IMR-90 (cell line): ENCODE results near the gene CDKN2B-AS1. TPM values are rescaled to one million over a fixed set of nuclear protein-coding genes. Genes with fewer than 3 reads are reported as not detected.

Source experiments
- ATAC-seq: fragments of 200-7000 bp; cut with Tn5 transposase; 2 replicates; pipeline ENCODE4 v1.9.1; 2020; ENCODE audit warnings: low read depth, mild to moderate bottlenecking, moderate library complexity
- BruUV-seq: library from RNA; stranded (reverse); fragments of 400-500 nt; replicated peaks from 2 replicates; lab custom pipeline; 2021; lab: Mats Ljungman, UMichigan
- CTCF ChIA-PET: fragments of 300-600 bp; formaldehyde crosslinking; extraction: SDS; loops from one replicate; lab custom pipeline; 2021; ENCODE audit warnings: antibody characterized with exemption; lab: Yijun Ruan, JAX
- POLR2A ChIA-PET: fragments of 300-600 bp; sonication (Branson Sonifier 250); formaldehyde crosslinking; loops from one replicate; lab custom pipeline; 2022; ENCODE audit warnings: antibody characterized with exemption; ENCODE audit not compliant: unreplicated experiment; lab: Charles Lee
- DNase-seq: peaks from one replicate; pipeline ENCODE4 v3.0.0; 2013
- H2AFZ ChIP-seq: replicated peaks from 2 replicates; pipeline ENCODE3; 2013; ENCODE audit warnings: low read length, mild to moderate bottlenecking; ENCODE audit not compliant: poor library complexity
- H2AK5ac ChIP-seq: 2 replicates; pipeline ENCODE4 v1.6.1; 2013; ENCODE audit warnings: low read depth, low read length, inconsistent platforms
- H2AK9ac ChIP-seq: replicated peaks from 2 replicates; pipeline ENCODE3; 2013; ENCODE audit warnings: mild to moderate bottlenecking, low read depth, low read length, moderate library complexity; ENCODE audit not compliant: poor library complexity
- H2BK120ac ChIP-seq: 2 replicates; pipeline ENCODE4 v1.6.1; 2013; ENCODE audit warnings: low read depth, low read length, inconsistent platforms
- H2BK15ac ChIP-seq: 3 replicates; pipeline ENCODE4 v1.6.1; 2013; ENCODE audit warnings: low read depth, low read length, inconsistent platforms
- H2BK20ac ChIP-seq: 2 replicates; pipeline ENCODE4 v1.6.1; 2013; ENCODE audit warnings: low read depth, mild to moderate bottlenecking, inconsistent platforms, low read length, moderate library complexity
- H2BK5ac ChIP-seq: 2 replicates; pipeline ENCODE4 v1.6.1; 2013; ENCODE audit warnings: mild to moderate bottlenecking, low read depth, low read length, inconsistent platforms; ENCODE audit not compliant: poor library complexity, severe bottlenecking
- H3K14ac ChIP-seq: replicated peaks from 2 replicates; pipeline ENCODE4 v1.6.1; 2013; ENCODE audit warnings: low read depth, low read length, inconsistent platforms
- H3K18ac ChIP-seq: 2 replicates; pipeline ENCODE4 v1.6.1; 2013; ENCODE audit warnings: low read depth, low read length, control low read depth
- H3K23ac ChIP-seq: 2 replicates; pipeline ENCODE4 v1.6.1; 2013; ENCODE audit warnings: low read depth, low read length, inconsistent platforms
- H3K27ac ChIP-seq: 2 replicates; pipeline ENCODE4 v1.5.1; 2013; ENCODE audit warnings: mild to moderate bottlenecking, control low read depth, low read length; ENCODE audit not compliant: insufficient read depth
- H3K27me3 ChIP-seq: 2 replicates; pipeline ENCODE4 v1.6.1; 2013; ENCODE audit warnings: low read length; ENCODE audit not compliant: control insufficient read depth, insufficient read depth
- H3K36me3 ChIP-seq: 2 replicates; pipeline ENCODE4 v1.6.1; 2013; ENCODE audit warnings: low read length, mixed read lengths; ENCODE audit not compliant: control insufficient read depth, insufficient read depth
- H3K4ac ChIP-seq: 2 replicates; pipeline ENCODE4 v1.6.1; 2013; ENCODE audit warnings: low read depth, low read length, inconsistent platforms
- H3K4me1 ChIP-seq: 2 replicates; pipeline ENCODE4 v1.6.1; 2013; ENCODE audit warnings: low read length, mixed read lengths; ENCODE audit not compliant: control insufficient read depth, insufficient read depth
- H3K4me2 ChIP-seq: 2 replicates; pipeline ENCODE4 v1.6.1; 2013; ENCODE audit warnings: low read depth, mild to moderate bottlenecking, control low read depth, low read length, moderate library complexity
- H3K4me3 ChIP-seq: 2 replicates; pipeline ENCODE4 v1.5.1; 2013; ENCODE audit warnings: low read depth, mild to moderate bottlenecking, control low read depth, low read length, moderate library complexity; ENCODE audit not compliant: insufficient read depth
- H3K56ac ChIP-seq: 2 replicates; pipeline ENCODE4 v1.6.1; 2013; ENCODE audit warnings: low read length, inconsistent platforms; ENCODE audit not compliant: insufficient read depth; ENCODE audit errors: extremely low read depth
- H3K79me1 ChIP-seq, 2 experiments: 2 replicates each; pipeline ENCODE4 v1.6.1; 2013; ENCODE audit warnings: low read length in 2 of 2, inconsistent platforms in 1 of 2, low read depth in 1 of 2
- H3K9ac ChIP-seq: 2 replicates; pipeline ENCODE4 v1.6.1; 2013; ENCODE audit warnings: low read depth, low read length, control low read depth
- H3K9me1 ChIP-seq: 2 replicates; pipeline ENCODE4 v1.6.1; 2013; ENCODE audit warnings: low read length, inconsistent platforms; ENCODE audit not compliant: insufficient read depth
- H3K9me3 ChIP-seq: 2 replicates; pipeline ENCODE4 v1.6.1; 2013; ENCODE audit warnings: low read length; ENCODE audit not compliant: control insufficient read depth, insufficient read depth
- H4K20me1 ChIP-seq: 2 replicates; pipeline ENCODE4 v1.6.1; 2013; ENCODE audit warnings: low read length, inconsistent platforms; ENCODE audit not compliant: insufficient read depth
- H4K5ac ChIP-seq: 2 replicates; pipeline ENCODE4 v1.6.1; 2013; ENCODE audit warnings: mild to moderate bottlenecking, low read depth, low read length, control low read depth
- H4K8ac ChIP-seq, 2 experiments: 2 replicates each; pipeline ENCODE4 v1.6.1; 2013; ENCODE audit warnings: low read depth in 2 of 2, low read length in 2 of 2, control low read depth in 1 of 2, inconsistent platforms in 1 of 2
- H4K91ac ChIP-seq: 2 replicates; pipeline ENCODE4 v1.6.1; 2013; ENCODE audit warnings: low read depth, low read length, inconsistent platforms; ENCODE audit not compliant: insufficient read depth
- CHD1 ChIP-seq: IDR thresholded peaks from 2 replicates; pipeline ENCODE4 v1.6.1; 2012; ENCODE audit warnings: low read depth, low read length, improper control_type of control experiment
- MAFK ChIP-seq: IDR thresholded peaks from 2 replicates; pipeline ENCODE4 v1.6.1; 2012; ENCODE audit warnings: low read depth, low read length, improper control_type of control experiment
- MAZ ChIP-seq: IDR thresholded peaks from 2 replicates; pipeline ENCODE4 v1.6.1; 2012; ENCODE audit warnings: low read depth, mild to moderate bottlenecking, low read length, improper control_type of control experiment, moderate library complexity, borderline replicate concordance
- MXI1 ChIP-seq: IDR thresholded peaks from 2 replicates; pipeline ENCODE4 v1.6.1; 2012; ENCODE audit warnings: low read depth, mild to moderate bottlenecking, low read length, moderate library complexity, borderline replicate concordance
- POLR2A ChIP-seq: IDR thresholded peaks from 2 replicates; pipeline ENCODE4 v1.6.1; 2012; ENCODE audit warnings: mild to moderate bottlenecking, low read depth, low read length
- RCOR1 ChIP-seq: IDR thresholded peaks from 2 replicates; pipeline ENCODE4 v1.6.1; 2012; ENCODE audit warnings: mild to moderate bottlenecking, low read length, improper control_type of control experiment; ENCODE audit not compliant: insufficient replicate concordance
- RFX5 ChIP-seq: IDR thresholded peaks from 2 replicates; pipeline ENCODE4 v1.8.0; 2012; ENCODE audit warnings: low read depth, mild to moderate bottlenecking, low read length, moderate library complexity
- WGBS, 2 experiments: methylation state at CpG; one replicate each; pipeline versions ENCODE4 v1.1.5 to v1.1.7; 2013; ENCODE audit warnings: missing lambda C conversion rate in 2 of 2; ENCODE audit not compliant: insufficient read length in 1 of 2; ENCODE audit errors: extremely low coverage in 2 of 2; 5-methylcytosine and 5-hydroxymethylcytosine counted together
- dilution Hi-C: fragments of 300-500 bp; cut with HindIII; formaldehyde crosslinking; loops from one replicate; pipeline ENCODE4 v1.14.3; 2018; ENCODE audit warnings: low sequenced_read_pairs; ENCODE audit not compliant: unreplicated experiment
- in situ Hi-C: fragments of 300-500 bp; cut with MboI; formaldehyde crosslinking; loops from 3 replicates; pipeline ENCODE4 v1.14.3; 2019; ENCODE audit warnings: low sequenced_read_pairs, inconsistent platforms, mixed read lengths
- intact Hi-C: fragments of 100-400 bp; cut with micrococcal nuclease; formaldehyde crosslinking; loops from 2 replicates; pipeline ENCODE4 v1.10.0; 2022
- polyA plus RNA-seq, 3 experiments: library from polyadenylated mRNA; depleted of rRNA; stranded (reverse); fragments of >200 nt; gene quantifications; 2 replicates each; pipeline ENCODE4 v1.2.3, GENCODE V29; 2012; ENCODE audit warnings: low replicate concordance in 1 of 3
- total RNA-seq: library from RNA; depleted of rRNA; stranded (reverse); fragments of >200 nt; gene quantifications from 2 replicates; pipeline ENCODE4 v1.2.3, GENCODE V29; 2012

CDKN2B-AS1 gene
- total and polyA plus RNA-seq, 2 of the 4 experiments (the other 2 are of a cell fraction): 1.0 to 1.1 TPM

GRCh38 chr9:22129633-22130032 is 135.0 kb downstream of the CDKN2B-AS1 start:
- Histone ChIP-seq H4K5ac (no peak overlapping the region), H2BK5ac (no peak overlapping the region), H3K4me3 (no peak overlapping the region), H3K4me1 (no peaks in the 10 kb centered on the region), H2BK120ac (no peak overlapping the region), H4K91ac (no peak overlapping the region), H4K20me1 (no peaks in the 10 kb centered on the region), H3K4me2 (no peak overlapping the region), H2BK15ac (no peak overlapping the region), H3K23ac (no peak overlapping the region), H3K79me1 (no peaks in the 10 kb centered on the region), H3K27ac (no peak overlapping the region), H3K4ac (no peak overlapping the region), H3K9ac (no peak overlapping the region), H2BK20ac (no peak overlapping the region), H3K9me3 (no peaks in the 10 kb centered on the region), H2AK9ac (no peak overlapping the region), H3K9me1 (no peaks in the 10 kb centered on the region), H2AFZ (no peak overlapping the region), H3K36me3 (no peaks in the 10 kb centered on the region), H3K18ac (no peak overlapping the region), H4K8ac (no peak overlapping the region), H3K14ac (no peak overlapping the region), H2AK5ac (no peak overlapping the region), H3K27me3 (no peaks in the 10 kb centered on the region), H3K56ac (no peak overlapping the region)
- CTCF ChIA-PET: interaction anchor here (1.2 to 1.3 kb wide), 2 partner anchors 11 to 13 kb away, joined by 4 read pairs; no protein-coding TSS in a partner anchor
- in situ Hi-C loops (no loop called here), intact Hi-C loops (no loop called here), dilution Hi-C loops (no loop called here)
- DNase-seq (no peak), ATAC-seq (no peak)
- TF ChIP-seq RCOR1 (no peak), POLR2A (no peak), MAZ (no peak), MAFK (no peak), MXI1 (no peak), CHD1 (no peak), RFX5 (no peak)
- POLR2A ChIA-PET: interaction anchor here (1.0 kb wide), 1 partner anchor 12 kb away, joined by 3 read pairs; no protein-coding TSS in a partner anchor
- no TSS peak for BruUV-seq
- 63% methylated on average over 2 of the region's 3 CpGs; no CpG with 5 or more reads in 1 of the 2 experiments for WGBS, 2 experiments
